Endothelial cell of umbilical vein (primary cell): Measurements from ENCODE around the gene FEN1. TPM values are rescaled to one million over a fixed set of nuclear protein-coding genes. Genes with fewer than 3 reads are reported as not detected.

ENCODE experiments used
- BruUV-seq: library from RNA; stranded (reverse); fragments of 400-500 nt; replicated peaks from 2 replicates; lab custom pipeline; 2021; lab: Mats Ljungman, UMichigan
- CTCF ChIA-PET: fragments of 300-600, 350-600 bp; sonication (Branson Sonifier 250); formaldehyde crosslinking; loops from one replicate; lab custom pipeline; 2021; ENCODE audit warnings: antibody characterized with exemption, inconsistent platforms; lab: Charles Lee
- POLR2A ChIA-PET: fragments of 300-600, 350-600 bp; sonication (Branson Sonifier 250); formaldehyde crosslinking; loops from one replicate; lab custom pipeline; 2021; ENCODE audit warnings: antibody characterized with exemption, inconsistent platforms; lab: Charles Lee
- DNase-seq: peaks from one replicate; pipeline ENCODE4 v3.0.0-alpha.2; 2011; ENCODE audit warnings: low read depth, low spot score
- FAIRE-seq: peaks from 2 replicates; lab custom pipeline; 2011; peaks lifted over from hg19 to GRCh38; lab: Jason Lieb, UNC
- H2AFZ ChIP-seq: 2 replicates; pipeline ENCODE4 v1.6.0; 2012; ENCODE audit warnings: low read depth, low read length, control low read depth, inconsistent platforms
- H3K27ac ChIP-seq: 2 replicates; pipeline ENCODE4 v1.5.1; 2011; ENCODE audit warnings: low read depth, mild to moderate bottlenecking, control low read depth, low read length, moderate library complexity; ENCODE audit not compliant: insufficient read depth
- H3K27me3 ChIP-seq, 2 experiments: 2 replicates each; pipeline versions ENCODE4 v1.6.0 to v1.6.1; 2011; ENCODE audit warnings: low read length in 2 of 2, mixed read lengths in 1 of 2; ENCODE audit not compliant: control insufficient read depth in 2 of 2, insufficient read depth in 2 of 2
- H3K36me3 ChIP-seq, 2 experiments: 2 replicates in 1 of 2; 3 replicates in 1 of 2; pipeline ENCODE4 v1.5.1; 2011; ENCODE audit warnings: low read length in 2 of 2, mild to moderate bottlenecking in 1 of 2, moderate library complexity in 1 of 2; ENCODE audit not compliant: control insufficient read depth in 2 of 2, insufficient read depth in 2 of 2; ENCODE audit errors: extremely low read depth in 1 of 2
- H3K4me1 ChIP-seq: 3 replicates; pipeline ENCODE4 v1.5.1; 2011; ENCODE audit warnings: mild to moderate bottlenecking, low read length; ENCODE audit not compliant: control insufficient read depth, insufficient read depth; ENCODE audit errors: extremely low read depth
- H3K4me2 ChIP-seq: 2 replicates; pipeline ENCODE4 v1.6.1; 2011; ENCODE audit warnings: low read length, control low read depth, mixed read lengths; ENCODE audit not compliant: insufficient read depth
- H3K4me3 ChIP-seq, 3 experiments: fragments of 200-600 bp in 1 of 3; sonication (generic), shearing (Covaris generic) in 1 of 3; replicated peaks in 1 of 3; 2 replicates each; pipeline ENCODE4 v1.5.1; 2011 to 2016; ENCODE audit warnings: control low read depth in 3 of 3, low read length in 3 of 3, mild to moderate bottlenecking in 2 of 3, inconsistent platforms in 1 of 3, low read depth in 1 of 3, moderate library complexity in 1 of 3; ENCODE audit not compliant: insufficient read depth in 1 of 3
- H3K79me2 ChIP-seq: 2 replicates; pipeline ENCODE4 v1.6.0; 2012; ENCODE audit warnings: low read length, inconsistent platforms; ENCODE audit not compliant: control insufficient read depth, insufficient read depth
- H3K9ac ChIP-seq: replicated peaks from 2 replicates; pipeline ENCODE3; 2011; ENCODE audit warnings: low read length, control low read depth; ENCODE audit not compliant: insufficient read depth; ENCODE audit errors: extremely low read depth
- H3K9me1 ChIP-seq: replicated peaks from 3 replicates; pipeline ENCODE4 v1.6.0; 2011; ENCODE audit warnings: mild to moderate bottlenecking, low read length; ENCODE audit not compliant: control insufficient read depth, insufficient read depth; ENCODE audit errors: extremely low read depth
- H3K9me3 ChIP-seq: replicated peaks from 2 replicates; pipeline ENCODE4 v1.5.1; 2012; ENCODE audit warnings: low read length, inconsistent platforms; ENCODE audit not compliant: control insufficient read depth, insufficient read depth
- H4K20me1 ChIP-seq: replicated peaks from 2 replicates; pipeline ENCODE3; 2011; ENCODE audit warnings: mild to moderate bottlenecking, low read length; ENCODE audit not compliant: control insufficient read depth, insufficient read depth; ENCODE audit errors: extremely low read depth
- EZH2 ChIP-seq: IDR thresholded peaks from 2 replicates; pipeline ENCODE4 v1.6.1; 2012; ENCODE audit warnings: borderline replicate concordance, low read depth, mild to moderate bottlenecking, moderate library complexity, low read length, inconsistent platforms; ENCODE audit not compliant: severe bottlenecking
- FOS ChIP-seq: IDR thresholded peaks from 2 replicates; pipeline ENCODE4 v1.6.1; 2011; ENCODE audit warnings: mild to moderate bottlenecking, low read length, moderate library complexity, borderline replicate concordance; ENCODE audit not compliant: insufficient read depth
- GATA2 ChIP-seq: IDR thresholded peaks from 2 replicates; pipeline ENCODE4 v1.7.0; 2011; ENCODE audit warnings: low read depth, mild to moderate bottlenecking, moderate library complexity, mixed read lengths, low read length; ENCODE audit not compliant: insufficient read length, insufficient read depth
- JUN ChIP-seq: IDR thresholded peaks from 2 replicates; pipeline ENCODE4 v1.6.1; 2011; ENCODE audit warnings: borderline replicate concordance, low read depth; ENCODE audit not compliant: insufficient read length, insufficient read depth
- MYC ChIP-seq: IDR thresholded peaks from one replicate; pipeline ENCODE4 v1.6.1; 2011; ENCODE audit warnings: mild to moderate bottlenecking, low read depth, low read length
- POLR2AphosphoS5 ChIP-seq: IDR thresholded peaks from 2 replicates; pipeline ENCODE4 v1.6.1; 2012; ENCODE audit warnings: low read depth, mild to moderate bottlenecking, control low read depth, low read length, moderate library complexity; ENCODE audit not compliant: insufficient read depth
- dilution Hi-C: fragments of 300-500 bp; cut with MboI; formaldehyde crosslinking; loops from one replicate; pipeline ENCODE4 v1.15.0; 2019; ENCODE audit warnings: low sequenced_read_pairs; ENCODE audit not compliant: extremely low pct_ligation_motif_present
- intact Hi-C: fragments of 100-400 bp; cut with micrococcal nuclease; formaldehyde crosslinking; loops from one replicate; pipeline ENCODE4 v1.10.0; 2022
- polyA plus RNA-seq, 4 experiments: library from polyadenylated mRNA; depleted of rRNA in 3 of 4; stranded (reverse) in 3 of 4; unstranded in 1 of 4; fragments of >200 nt; gene quantifications; 2 replicates each; pipeline versions ENCODE4 v1.2.1 to v1.2.3, GENCODE V29; 2011 to 2012; ENCODE audit warnings: missing spikeins in 1 of 4
- total RNA-seq: library from RNA; stranded (reverse); gene quantifications from 2 replicates; pipeline ENCODE4 v1.2.3, GENCODE V29; 2021
- TF ChIP-seq, protein P1 (sequence below): IDR thresholded peaks from 2 replicates; pipeline ENCODE4 v1.6.1; 2011; ENCODE audit not compliant: insufficient read depth, insufficient read length
- TF ChIP-seq, protein P2 (sequence below), 2 donors: IDR thresholded peaks; 1 replicate in 1 of 2; 2 replicates in 1 of 2; pipeline ENCODE4 v1.5.1; 2011; ENCODE audit warnings: low read length in 2 of 2, mild to moderate bottlenecking in 2 of 2, moderate library complexity in 2 of 2, control low read depth in 1 of 2, inconsistent platforms in 1 of 2, low read depth in 1 of 2; ENCODE audit not compliant: insufficient read depth in 1 of 2; ENCODE audit errors: extremely low read depth in 1 of 2

The FEN1 gene
- total and polyA plus RNA-seq, 2 donors (not counting 3 experiments of a cell fraction or from before 2014, with no cell fraction given) = 29.3 to 60.5 TPM

GRCh38 chr11:61810671-61811175, 18.0 kb downstream of the FEN1 start:
- no peak overlapping the region for H3K27ac ChIP-seq
- H3K9ac ChIP-seq = no peak overlapping the region
- no peaks in the 10 kb centered on the region for H3K27me3 ChIP-seq
- H3K4me1 ChIP-seq = peaks cover 3% of the 10 kb centered on the region
- BruUV-seq = no TSS peak
- peaks cover 25 to 34% of the 10 kb centered on the region in 2 experiments for H3K36me3 ChIP-seq
- ChIA-PET CTCF (interaction anchor here (2.7 kb wide), 1 partner anchor 13 kb away, joined by 10 read pairs; no protein-coding TSS in a partner anchor), POLR2A (no interaction called here)
- no peaks in the 10 kb centered on the region for H3K9me3 ChIP-seq
- H3K4me2 ChIP-seq = no peak overlapping the region
- intact Hi-C loops (no loop called here), dilution Hi-C loops (no loop called here)
- H3K4me3 ChIP-seq = no peak overlapping the region
- no peaks in the 10 kb centered on the region for H4K20me1 ChIP-seq
- no peak overlapping the region for H2AFZ ChIP-seq
- H3K9me1 ChIP-seq = no peaks in the 10 kb centered on the region
- no peak for DNase-seq
- FAIRE-seq = no peak
- TF ChIP-seq, protein P1, sequence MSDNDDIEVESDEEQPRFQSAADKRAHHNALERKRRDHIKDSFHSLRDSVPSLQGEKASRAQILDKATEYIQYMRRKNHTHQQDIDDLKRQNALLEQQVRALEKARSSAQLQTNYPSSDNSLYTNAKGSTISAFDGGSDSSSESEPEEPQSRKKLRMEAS = no peak
- TF ChIP-seq, protein P2, sequence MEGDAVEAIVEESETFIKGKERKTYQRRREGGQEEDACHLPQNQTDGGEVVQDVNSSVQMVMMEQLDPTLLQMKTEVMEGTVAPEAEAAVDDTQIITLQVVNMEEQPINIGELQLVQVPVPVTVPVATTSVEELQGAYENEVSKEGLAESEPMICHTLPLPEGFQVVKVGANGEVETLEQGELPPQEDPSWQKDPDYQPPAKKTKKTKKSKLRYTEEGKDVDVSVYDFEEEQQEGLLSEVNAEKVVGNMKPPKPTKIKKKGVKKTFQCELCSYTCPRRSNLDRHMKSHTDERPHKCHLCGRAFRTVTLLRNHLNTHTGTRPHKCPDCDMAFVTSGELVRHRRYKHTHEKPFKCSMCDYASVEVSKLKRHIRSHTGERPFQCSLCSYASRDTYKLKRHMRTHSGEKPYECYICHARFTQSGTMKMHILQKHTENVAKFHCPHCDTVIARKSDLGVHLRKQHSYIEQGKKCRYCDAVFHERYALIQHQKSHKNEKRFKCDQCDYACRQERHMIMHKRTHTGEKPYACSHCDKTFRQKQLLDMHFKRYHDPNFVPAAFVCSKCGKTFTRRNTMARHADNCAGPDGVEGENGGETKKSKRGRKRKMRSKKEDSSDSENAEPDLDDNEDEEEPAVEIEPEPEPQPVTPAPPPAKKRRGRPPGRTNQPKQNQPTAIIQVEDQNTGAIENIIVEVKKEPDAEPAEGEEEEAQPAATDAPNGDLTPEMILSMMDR (IDR thresholded peaks at IDR 0.05; ENCODE audit: extremely low read depth in 1 of 2, insufficient read depth in 1 of 2, low read depth in 1 of 2, low read length in 2 of 2) = no peak
- no peak for TF ChIP-seq POLR2AphosphoS5
- H3K79me2 ChIP-seq = peaks cover 9% of the 10 kb centered on the region

- intact Hi-C loops = no loop called here
- ChIA-PET POLR2A (no interaction called here), CTCF (interaction anchor here (0.7 to 1.4 kb wide), 2 partner anchors 10 to 15 kb away, joined by 3 read pairs; no protein-coding TSS in a partner anchor)
- Histone ChIP-seq H3K4me2 (no peak overlapping the region), H3K27ac (no peak overlapping the region), H3K9ac (no peak overlapping the region), H4K20me1 (no peaks in the 10 kb centered on the region), H3K9me1 (no peaks in the 10 kb centered on the region), H2AFZ (no peak overlapping the region), H3K36me3 (peaks cover 25 to 31% of the 10 kb centered on the region in 2 experiments), H3K79me2 (peaks cover 15% of the 10 kb centered on the region), H3K4me3 (no peak overlapping the region), H3K9me3 (no peaks in the 10 kb centered on the region), H3K4me1 (peaks cover 3% of the 10 kb centered on the region), H3K27me3 (no peaks in the 10 kb centered on the region)
- no peak for DNase-seq
- TF ChIP-seq JUN (no peak), POLR2AphosphoS5 (no peak), FOS (no peak), EZH2 (no peak), GATA2 (no peak), MYC (no peak)
- TF ChIP-seq, protein P1 = no peak
- BruUV-seq = no TSS peak
- dilution Hi-C loops = no loop called here
- FAIRE-seq = no peak
Observed at GRCh38 chr11:61811831-61812230, 19.1 kb downstream of the FEN1 start.
